ENCODE data around the gene ACTL9.

- TF ChIP-seq EZH2phosphoT487 (IDR thresholded peaks at IDR 0.05; ENCODE audit: unreplicated experiment) = no peak
- no peak for TF ChIP-seq EZH2 (IDR thresholded peaks at IDR 0.05; ENCODE audit: low read depth, unreplicated experiment)
- no peak for TF ChIP-seq CTCF (conservative IDR thresholded peaks at IDR 0.05; ENCODE audit: low read depth in 2 of 2)
- TF ChIP-seq NANOG (IDR thresholded peaks at IDR 0.05; ENCODE audit: borderline replicate concordance) = no peak
- TF ChIP-seq, protein P1, sequence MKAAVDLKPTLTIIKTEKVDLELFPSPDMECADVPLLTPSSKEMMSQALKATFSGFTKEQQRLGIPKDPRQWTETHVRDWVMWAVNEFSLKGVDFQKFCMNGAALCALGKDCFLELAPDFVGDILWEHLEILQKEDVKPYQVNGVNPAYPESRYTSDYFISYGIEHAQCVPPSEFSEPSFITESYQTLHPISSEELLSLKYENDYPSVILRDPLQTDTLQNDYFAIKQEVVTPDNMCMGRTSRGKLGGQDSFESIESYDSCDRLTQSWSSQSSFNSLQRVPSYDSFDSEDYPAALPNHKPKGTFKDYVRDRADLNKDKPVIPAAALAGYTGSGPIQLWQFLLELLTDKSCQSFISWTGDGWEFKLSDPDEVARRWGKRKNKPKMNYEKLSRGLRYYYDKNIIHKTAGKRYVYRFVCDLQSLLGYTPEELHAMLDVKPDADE (IDR thresholded peaks at IDR 0.05) = no peak
- TF ChIP-seq, protein P2, sequence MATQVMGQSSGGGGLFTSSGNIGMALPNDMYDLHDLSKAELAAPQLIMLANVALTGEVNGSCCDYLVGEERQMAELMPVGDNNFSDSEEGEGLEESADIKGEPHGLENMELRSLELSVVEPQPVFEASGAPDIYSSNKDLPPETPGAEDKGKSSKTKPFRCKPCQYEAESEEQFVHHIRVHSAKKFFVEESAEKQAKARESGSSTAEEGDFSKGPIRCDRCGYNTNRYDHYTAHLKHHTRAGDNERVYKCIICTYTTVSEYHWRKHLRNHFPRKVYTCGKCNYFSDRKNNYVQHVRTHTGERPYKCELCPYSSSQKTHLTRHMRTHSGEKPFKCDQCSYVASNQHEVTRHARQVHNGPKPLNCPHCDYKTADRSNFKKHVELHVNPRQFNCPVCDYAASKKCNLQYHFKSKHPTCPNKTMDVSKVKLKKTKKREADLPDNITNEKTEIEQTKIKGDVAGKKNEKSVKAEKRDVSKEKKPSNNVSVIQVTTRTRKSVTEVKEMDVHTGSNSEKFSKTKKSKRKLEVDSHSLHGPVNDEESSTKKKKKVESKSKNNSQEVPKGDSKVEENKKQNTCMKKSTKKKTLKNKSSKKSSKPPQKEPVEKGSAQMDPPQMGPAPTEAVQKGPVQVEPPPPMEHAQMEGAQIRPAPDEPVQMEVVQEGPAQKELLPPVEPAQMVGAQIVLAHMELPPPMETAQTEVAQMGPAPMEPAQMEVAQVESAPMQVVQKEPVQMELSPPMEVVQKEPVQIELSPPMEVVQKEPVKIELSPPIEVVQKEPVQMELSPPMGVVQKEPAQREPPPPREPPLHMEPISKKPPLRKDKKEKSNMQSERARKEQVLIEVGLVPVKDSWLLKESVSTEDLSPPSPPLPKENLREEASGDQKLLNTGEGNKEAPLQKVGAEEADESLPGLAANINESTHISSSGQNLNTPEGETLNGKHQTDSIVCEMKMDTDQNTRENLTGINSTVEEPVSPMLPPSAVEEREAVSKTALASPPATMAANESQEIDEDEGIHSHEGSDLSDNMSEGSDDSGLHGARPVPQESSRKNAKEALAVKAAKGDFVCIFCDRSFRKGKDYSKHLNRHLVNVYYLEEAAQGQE (IDR thresholded peaks at IDR 0.05; ENCODE audit: unreplicated experiment) = no peak
- no peak for TF ChIP-seq POLR2AphosphoS5 (IDR thresholded peaks at IDR 0.05; ENCODE audit: low read depth)
These were observed at the start of gene ACTL9 for GRCh38 chr19:8698433-8699063.
